Esophagus muscularis mucosa (tissue), 4 donors: ENCODE results near the gene ZNF532. TPM values are rescaled to one million over a fixed set of nuclear protein-coding genes. Genes with fewer than 3 reads are reported as not detected.
A peak's percentile ranks its signal among the peaks of the same experiment; 100 is the strongest.

Experiments used
- DNase-seq: peaks from one replicate; pipeline ENCODE4 v3.0.0-alpha.2; 2017; ENCODE audit errors: extremely low spot score
- H3K27ac ChIP-seq, 4 donors: fragments of 200-600 bp; sonication (generic); replicated peaks in 1 of 4; 1 replicate in 3 of 4; 2 replicates in 1 of 4; pipeline ENCODE4 v1.5.1; 2016 to 2019; ENCODE audit warnings: mild to moderate bottlenecking in 1 of 4
- H3K27me3 ChIP-seq, 4 donors: fragments of 200-600 bp; sonication (generic); one replicate each; pipeline versions ENCODE4 v1.5.1 to v1.6.0; 2016 to 2019
- H3K36me3 ChIP-seq, 4 donors: fragments of 200-600 bp; sonication (generic); one replicate each; pipeline ENCODE4 v1.5.1; 2016 to 2019
- H3K4me1 ChIP-seq, 4 donors: fragments of 200-600 bp; sonication (generic); one replicate each; pipeline ENCODE4 v1.5.1; 2016 to 2019
- H3K4me3 ChIP-seq, 4 donors: fragments of 200-600 bp; sonication (generic); 1 replicate in 2 of 4; 2 replicates in 2 of 4; pipeline ENCODE4 v1.5.1; 2016 to 2019; ENCODE audit warnings: mild to moderate bottlenecking in 4 of 4, moderate library complexity in 1 of 4
- H3K9me3 ChIP-seq, 4 donors: fragments of 200-600 bp; sonication (generic); 1 replicate in 3 of 4; 2 replicates in 1 of 4; pipeline ENCODE4 v1.5.1; 2016 to 2019
- CTCF ChIP-seq, 3 experiments: fragments of 200-600 bp in 2 of 3; fragments of 450-650 bp in 1 of 3; sonication (generic) in 2 of 3; IDR thresholded peaks; one replicate each; pipeline ENCODE4 v1.5.1; 2017 to 2019; ENCODE audit warnings: antibody characterized with exemption in 3 of 3, mild to moderate bottlenecking in 2 of 3, moderate library complexity in 1 of 3
- EP300 ChIP-seq: sonication (generic); formaldehyde crosslinking; IDR thresholded peaks from one replicate; pipeline ENCODE4 v1.6.1; 2017; ENCODE audit warnings: antibody characterized with exemption
- POLR2A ChIP-seq: fragments of 450-650 bp; IDR thresholded peaks from one replicate; pipeline ENCODE4 v1.6.1; 2017; ENCODE audit warnings: antibody characterized with exemption, moderate library complexity, mild to moderate bottlenecking, low read depth
- POLR2AphosphoS5 ChIP-seq, 2 donors: sonication (generic); formaldehyde crosslinking; IDR thresholded peaks; one replicate each; pipeline ENCODE4 v1.6.1; 2017; ENCODE audit warnings: antibody characterized with exemption in 2 of 2
- WGBS: methylation state at CpG from one replicate; pipeline ENCODE4 v1.1.5; 2018; 5-methylcytosine and 5-hydroxymethylcytosine counted together
- intact Hi-C: fragments of 100-400 bp; cut with DNase I; formaldehyde crosslinking; loops from one replicate; pipeline ENCODE4 v1.15.1; 2023
- total RNA-seq, 4 donors: library from RNA; depleted of rRNA; stranded (reverse); fragments of >200 nt; gene quantifications; one replicate each; pipeline versions ENCODE4 v1.1.0 to v1.2.1, GENCODE V29; 2016

Gene ZNF532
- total RNA-seq, 4 donors from 2014 or later = 62.3 to 121 (median 64.7) TPM

GRCh38 chr18:59001166-59001565 is 136.5 kb downstream of the ZNF532 start:
- Histone ChIP-seq H3K36me3 (no peaks in the 10 kb centered on the region), H3K9me3 (no peaks in the 10 kb centered on the region), H3K4me1 (peaks cover 9 to 33% (median 14%) of the 10 kb centered on the region in 4 donors), H3K27ac (no peak overlapping the region), H3K4me3 (no peak overlapping the region), H3K27me3 (no peaks in the 10 kb centered on the region)
- DNase-seq = no peak
- WGBS = 91% methylated on average over 3 of the region's 3 CpGs
- intact Hi-C loops = no loop called here
- TF ChIP-seq EP300 (no peak), POLR2A (no peak), CTCF (IDR thresholded peaks at IDR 0.05) (no peak), POLR2AphosphoS5 (IDR thresholded peaks at IDR 0.05) (no peak)

DNA sequence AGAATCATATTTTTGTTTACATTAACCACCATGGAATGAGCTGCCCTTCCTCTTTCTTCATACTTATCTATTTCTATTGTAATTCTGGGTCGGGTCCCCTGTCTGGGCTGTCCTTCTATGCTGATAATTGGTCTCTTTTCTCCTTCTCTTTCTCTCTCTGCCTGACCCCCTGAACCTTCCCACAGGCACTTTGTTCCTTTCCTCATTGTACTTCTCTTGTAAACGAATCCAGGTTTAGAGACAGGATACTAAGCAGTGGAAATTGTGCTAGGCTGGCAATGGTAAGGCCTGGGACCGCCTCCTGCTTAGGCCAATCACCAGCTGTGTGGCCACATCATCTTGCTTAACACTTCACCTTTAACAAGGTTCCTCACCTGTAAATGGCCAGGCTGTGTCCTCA is 137.0 kb downstream of the ZNF532 start:
- intact Hi-C loops = no loop called here
- H3K9me3 ChIP-seq = peaks cover 0 to 4% (median 0%) of the 10 kb centered on the region in 4 donors
- H3K4me1 ChIP-seq = peaks cover 9 to 27% (median 14%) of the 10 kb centered on the region in 4 donors
- TF ChIP-seq POLR2A = no peak
- TF ChIP-seq EP300 = no peak
- no peak for TF ChIP-seq POLR2AphosphoS5 (IDR thresholded peaks at IDR 0.05)
- no peak for TF ChIP-seq CTCF (IDR thresholded peaks at IDR 0.05)
- H3K27ac ChIP-seq = no peak overlapping the region
- DNase-seq = no peak
- WGBS = 84% methylated on average over 3 of the region's 3 CpGs
- H3K36me3 ChIP-seq = no peaks in the 10 kb centered on the region
- H3K27me3 ChIP-seq = no peaks in the 10 kb centered on the region
- no peak overlapping the region for H3K4me3 ChIP-seq

- Histone ChIP-seq H3K4me1 (peaks cover 9 to 20% (median 11%) of the 10 kb centered on the region in 4 donors), H3K27ac (no peak overlapping the region), H3K4me3 (no peak overlapping the region), H3K27me3 (no peaks in the 10 kb centered on the region), H3K9me3 (peaks cover 0 to 4% (median 0%) of the 10 kb centered on the region in 4 donors), H3K36me3 (no peaks in the 10 kb centered on the region)
- intact Hi-C loops = no loop called here
- TF ChIP-seq EP300 = no peak
- no peak for TF ChIP-seq CTCF (IDR thresholded peaks at IDR 0.05)
- no peak for TF ChIP-seq POLR2A
- TF ChIP-seq POLR2AphosphoS5 (IDR thresholded peaks at IDR 0.05) = no peak
- no peak for DNase-seq
- WGBS = 77% methylated on average over 7 of the region's 7 CpGs
Measured at GRCh38 chr18:59002974-59003594, 138.4 kb downstream of the ZNF532 start.

DNA sequence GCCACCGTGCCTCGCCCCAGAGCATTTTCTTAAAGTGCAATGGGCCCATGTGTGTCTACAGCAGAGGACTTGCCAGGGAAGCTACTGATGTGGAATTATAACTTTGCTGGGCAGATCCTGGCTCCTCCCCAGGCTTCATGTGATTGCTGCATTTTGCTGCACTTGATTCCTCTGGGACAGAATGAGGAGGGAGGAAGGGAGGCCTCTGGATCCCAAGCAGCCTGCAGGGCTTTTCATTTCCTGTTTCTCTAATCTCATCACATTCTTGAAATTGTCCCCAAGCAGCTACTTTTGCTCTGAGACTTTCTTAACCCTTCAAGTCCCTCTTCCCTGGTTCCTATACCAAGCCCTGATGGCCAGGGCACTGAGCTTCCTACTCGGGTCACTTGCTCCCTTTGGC is 140.6 kb downstream of the ZNF532 start:
- H3K4me1 ChIP-seq = peaks cover 7 to 9% (median 8%) of the 10 kb centered on the region in 4 donors
- WGBS = 70% methylated on average over 3 of the region's 3 CpGs
- intact Hi-C loops = no loop called here
- peak overlapping the region in 2 of 4 donors; percentile 28 to 40 for H3K27ac ChIP-seq
- DNase-seq = no peak
- TF ChIP-seq EP300 (no peak), CTCF (IDR thresholded peaks at IDR 0.05) (no peak), POLR2A (no peak), POLR2AphosphoS5 (IDR thresholded peaks at IDR 0.05) (no peak)
- peaks cover 0 to 4% (median 0%) of the 10 kb centered on the region in 4 donors for H3K9me3 ChIP-seq
- H3K4me3 ChIP-seq = no peak overlapping the region
- H3K27me3 ChIP-seq = no peaks in the 10 kb centered on the region
- H3K36me3 ChIP-seq = no peaks in the 10 kb centered on the region
